IMR-90 (cell line): Measurements from ENCODE around the gene MBTPS2. TPM values are rescaled to one million over a fixed set of nuclear protein-coding genes. Genes with fewer than 3 reads are reported as not detected.

Experiments
- ATAC-seq: fragments of 200-7000 bp; cut with Tn5 transposase; 2 replicates; pipeline ENCODE4 v1.9.1; 2020; ENCODE audit warnings: low read depth, mild to moderate bottlenecking, moderate library complexity
- BruUV-seq: library from RNA; stranded (reverse); fragments of 400-500 nt; replicated peaks from 2 replicates; lab custom pipeline; 2021; lab: Mats Ljungman, UMichigan
- CTCF ChIA-PET: fragments of 300-600 bp; formaldehyde crosslinking; extraction: SDS; loops from one replicate; lab custom pipeline; 2021; ENCODE audit warnings: antibody characterized with exemption; lab: Yijun Ruan, JAX
- POLR2A ChIA-PET: fragments of 300-600 bp; sonication (Branson Sonifier 250); formaldehyde crosslinking; loops from one replicate; lab custom pipeline; 2022; ENCODE audit warnings: antibody characterized with exemption; ENCODE audit not compliant: unreplicated experiment; lab: Charles Lee
- DNase-seq: peaks from one replicate; pipeline ENCODE4 v3.0.0; 2013
- H2AFZ ChIP-seq: replicated peaks from 2 replicates; pipeline ENCODE3; 2013; ENCODE audit warnings: low read length, mild to moderate bottlenecking; ENCODE audit not compliant: poor library complexity
- H2AK5ac ChIP-seq: 2 replicates; pipeline ENCODE4 v1.6.1; 2013; ENCODE audit warnings: low read depth, low read length, inconsistent platforms
- H2AK9ac ChIP-seq: replicated peaks from 2 replicates; pipeline ENCODE3; 2013; ENCODE audit warnings: mild to moderate bottlenecking, low read depth, low read length, moderate library complexity; ENCODE audit not compliant: poor library complexity
- H2BK120ac ChIP-seq: 2 replicates; pipeline ENCODE4 v1.6.1; 2013; ENCODE audit warnings: low read depth, low read length, inconsistent platforms
- H2BK15ac ChIP-seq: 3 replicates; pipeline ENCODE4 v1.6.1; 2013; ENCODE audit warnings: low read depth, low read length, inconsistent platforms
- H2BK20ac ChIP-seq: 2 replicates; pipeline ENCODE4 v1.6.1; 2013; ENCODE audit warnings: low read depth, mild to moderate bottlenecking, inconsistent platforms, low read length, moderate library complexity
- H2BK5ac ChIP-seq: 2 replicates; pipeline ENCODE4 v1.6.1; 2013; ENCODE audit warnings: mild to moderate bottlenecking, low read depth, low read length, inconsistent platforms; ENCODE audit not compliant: poor library complexity, severe bottlenecking
- H3K14ac ChIP-seq: replicated peaks from 2 replicates; pipeline ENCODE4 v1.6.1; 2013; ENCODE audit warnings: low read depth, low read length, inconsistent platforms
- H3K18ac ChIP-seq: 2 replicates; pipeline ENCODE4 v1.6.1; 2013; ENCODE audit warnings: low read depth, low read length, control low read depth
- H3K23ac ChIP-seq: 2 replicates; pipeline ENCODE4 v1.6.1; 2013; ENCODE audit warnings: low read depth, low read length, inconsistent platforms
- H3K27ac ChIP-seq: 2 replicates; pipeline ENCODE4 v1.5.1; 2013; ENCODE audit warnings: mild to moderate bottlenecking, control low read depth, low read length; ENCODE audit not compliant: insufficient read depth
- H3K27me3 ChIP-seq: 2 replicates; pipeline ENCODE4 v1.6.1; 2013; ENCODE audit warnings: low read length; ENCODE audit not compliant: control insufficient read depth, insufficient read depth
- H3K36me3 ChIP-seq: 2 replicates; pipeline ENCODE4 v1.6.1; 2013; ENCODE audit warnings: low read length, mixed read lengths; ENCODE audit not compliant: control insufficient read depth, insufficient read depth
- H3K4ac ChIP-seq: 2 replicates; pipeline ENCODE4 v1.6.1; 2013; ENCODE audit warnings: low read depth, low read length, inconsistent platforms
- H3K4me1 ChIP-seq: 2 replicates; pipeline ENCODE4 v1.6.1; 2013; ENCODE audit warnings: low read length, mixed read lengths; ENCODE audit not compliant: control insufficient read depth, insufficient read depth
- H3K4me2 ChIP-seq: 2 replicates; pipeline ENCODE4 v1.6.1; 2013; ENCODE audit warnings: low read depth, mild to moderate bottlenecking, control low read depth, low read length, moderate library complexity
- H3K4me3 ChIP-seq: 2 replicates; pipeline ENCODE4 v1.5.1; 2013; ENCODE audit warnings: low read depth, mild to moderate bottlenecking, control low read depth, low read length, moderate library complexity; ENCODE audit not compliant: insufficient read depth
- H3K56ac ChIP-seq: 2 replicates; pipeline ENCODE4 v1.6.1; 2013; ENCODE audit warnings: low read length, inconsistent platforms; ENCODE audit not compliant: insufficient read depth; ENCODE audit errors: extremely low read depth
- H3K79me1 ChIP-seq, 2 experiments: 2 replicates each; pipeline ENCODE4 v1.6.1; 2013; ENCODE audit warnings: low read length in 2 of 2, inconsistent platforms in 1 of 2, low read depth in 1 of 2
- H3K9ac ChIP-seq: 2 replicates; pipeline ENCODE4 v1.6.1; 2013; ENCODE audit warnings: low read depth, low read length, control low read depth
- H3K9me1 ChIP-seq: 2 replicates; pipeline ENCODE4 v1.6.1; 2013; ENCODE audit warnings: low read length, inconsistent platforms; ENCODE audit not compliant: insufficient read depth
- H3K9me3 ChIP-seq: 2 replicates; pipeline ENCODE4 v1.6.1; 2013; ENCODE audit warnings: low read length; ENCODE audit not compliant: control insufficient read depth, insufficient read depth
- H4K20me1 ChIP-seq: 2 replicates; pipeline ENCODE4 v1.6.1; 2013; ENCODE audit warnings: low read length, inconsistent platforms; ENCODE audit not compliant: insufficient read depth
- H4K5ac ChIP-seq: 2 replicates; pipeline ENCODE4 v1.6.1; 2013; ENCODE audit warnings: mild to moderate bottlenecking, low read depth, low read length, control low read depth
- H4K8ac ChIP-seq, 2 experiments: 2 replicates each; pipeline ENCODE4 v1.6.1; 2013; ENCODE audit warnings: low read depth in 2 of 2, low read length in 2 of 2, control low read depth in 1 of 2, inconsistent platforms in 1 of 2
- H4K91ac ChIP-seq: 2 replicates; pipeline ENCODE4 v1.6.1; 2013; ENCODE audit warnings: low read depth, low read length, inconsistent platforms; ENCODE audit not compliant: insufficient read depth
- BHLHE40 ChIP-seq: fragments of 150-350 bp; IDR thresholded peaks from 2 replicates; pipeline ENCODE4 v1.6.1; 2016; ENCODE audit warnings: mild to moderate bottlenecking, low read depth, low read length
- CEBPB ChIP-seq: IDR thresholded peaks from 2 replicates; pipeline ENCODE4 v1.6.1; 2012; ENCODE audit warnings: low read depth, low read length, improper control_type of control experiment
- CHD1 ChIP-seq: IDR thresholded peaks from 2 replicates; pipeline ENCODE4 v1.6.1; 2012; ENCODE audit warnings: low read depth, low read length, improper control_type of control experiment
- MAFK ChIP-seq: IDR thresholded peaks from 2 replicates; pipeline ENCODE4 v1.6.1; 2012; ENCODE audit warnings: low read depth, low read length, improper control_type of control experiment
- RAD21 ChIP-seq: IDR thresholded peaks from 2 replicates; pipeline ENCODE4 v1.6.1; 2012; ENCODE audit warnings: low read length, improper control_type of control experiment
- SMC3 ChIP-seq: fragments of 150-350 bp; IDR thresholded peaks from 2 replicates; pipeline ENCODE4 v1.6.1; 2016; ENCODE audit warnings: low read depth, mild to moderate bottlenecking, antibody characterized with exemption, low read length, moderate library complexity
- USF2 ChIP-seq: fragments of 150-350 bp; IDR thresholded peaks from 2 replicates; pipeline ENCODE4 v1.6.1; 2017; ENCODE audit warnings: mild to moderate bottlenecking, antibody characterized with exemption, low read length, low read depth
- WGBS, 2 experiments: methylation state at CpG; one replicate each; pipeline versions ENCODE4 v1.1.5 to v1.1.7; 2013; ENCODE audit warnings: missing lambda C conversion rate in 2 of 2; ENCODE audit not compliant: insufficient read length in 1 of 2; ENCODE audit errors: extremely low coverage in 2 of 2; 5-methylcytosine and 5-hydroxymethylcytosine counted together
- dilution Hi-C: fragments of 300-500 bp; cut with HindIII; formaldehyde crosslinking; loops from one replicate; pipeline ENCODE4 v1.14.3; 2018; ENCODE audit warnings: low sequenced_read_pairs; ENCODE audit not compliant: unreplicated experiment
- in situ Hi-C: fragments of 300-500 bp; cut with MboI; formaldehyde crosslinking; loops from 3 replicates; pipeline ENCODE4 v1.14.3; 2019; ENCODE audit warnings: low sequenced_read_pairs, inconsistent platforms, mixed read lengths
- intact Hi-C: fragments of 100-400 bp; cut with micrococcal nuclease; formaldehyde crosslinking; loops from 2 replicates; pipeline ENCODE4 v1.10.0; 2022
- polyA plus RNA-seq, 3 experiments: library from polyadenylated mRNA; depleted of rRNA; stranded (reverse); fragments of >200 nt; gene quantifications; 2 replicates each; pipeline ENCODE4 v1.2.3, GENCODE V29; 2012; ENCODE audit warnings: low replicate concordance in 1 of 3
- total RNA-seq: library from RNA; depleted of rRNA; stranded (reverse); fragments of >200 nt; gene quantifications from 2 replicates; pipeline ENCODE4 v1.2.3, GENCODE V29; 2012

The MBTPS2 gene
- total and polyA plus RNA-seq, 2 of the 4 experiments (the other 2 are of a cell fraction) = 4.7 to 12.4 TPM

GRCh38 chrX:21840193-21840545 lies 752 bp downstream of the MBTPS2 start:
- peak overlapping the region; percentile 94 for H3K4me2 ChIP-seq
- TF ChIP-seq MAFK (no peak), BHLHE40 (no peak), USF2 (no peak), CEBPB (no peak), SMC3 (no peak), CHD1 (no peak), RAD21 (no peak)
- ChIA-PET POLR2A (no interaction called here), CTCF (no interaction called here)
- in situ Hi-C loops (loop anchor here (5.0 kb wide), 1 partner anchor 132 kb away; no protein-coding TSS in a partner anchor), intact Hi-C loops (no loop called here), dilution Hi-C loops (no loop called here)
- peak overlapping the region; percentile 95 for H2BK5ac ChIP-seq
- H3K4me3 ChIP-seq = peak overlapping the region; percentile 84
- no peak overlapping the region for H4K91ac ChIP-seq
- H2BK20ac ChIP-seq = no peak overlapping the region
- peak overlapping the region; percentile 64; the same call in 1 of the 2 replicates for H3K18ac ChIP-seq
- ATAC-seq (no peak), DNase-seq (peak; percentile 5)
- peak overlapping the region; percentile 1 to 53; a peak in 3 of 4 replicates for H4K8ac ChIP-seq
- H3K9me3 ChIP-seq = no peaks in the 10 kb centered on the region
- no peak overlapping the region for H2AFZ ChIP-seq
- peak overlapping the region; percentile 94; the same call in 1 of the 2 replicates for H3K4ac ChIP-seq
- peak overlapping the region; percentile 18; the same call in 1 of the 2 replicates for H3K14ac ChIP-seq
- H3K4me1 ChIP-seq = no peaks in the 10 kb centered on the region; the same call in 1 of the 2 replicates
- peak overlapping the region; percentile 52; the same call in 1 of the 2 replicates for H3K56ac ChIP-seq
- H2AK9ac ChIP-seq = no peak overlapping the region
- no peak overlapping the region for H2BK15ac ChIP-seq
- peak overlapping the region; percentile 71; the same call in 1 of the 2 replicates for H2BK120ac ChIP-seq
- H3K36me3 ChIP-seq = no peaks in the 10 kb centered on the region; the same call in 1 of the 2 replicates
- H3K9me1 ChIP-seq = 0 out of 2 replicates have a peak, but pooled peaks cover 3% of the 10 kb centered on the region
- WGBS, 2 experiments = 25% methylated on average over 4 of the region's 6 CpGs; no CpG with 5 or more reads in 1 of the 2 experiments
- H2AK5ac ChIP-seq = 0 out of 2 replicates have a peak overlapping the region, but pooled peaks have one; percentile 23
- peak overlapping the region; percentile 79 for H3K9ac ChIP-seq
- peaks cover 9 to 13% of the 10 kb centered on the region in 2 experiments; a peak in 3 of 4 replicates for H3K79me1 ChIP-seq
- H3K23ac ChIP-seq = peak overlapping the region; percentile 44; the same call in 1 of the 2 replicates
- no TSS peak for BruUV-seq
- H4K5ac ChIP-seq = peak overlapping the region; percentile 77
- no peaks in the 10 kb centered on the region for H4K20me1 ChIP-seq
- no peaks in the 10 kb centered on the region for H3K27me3 ChIP-seq
- H3K27ac ChIP-seq = peak overlapping the region; percentile 96
